A549 (cell line): ENCODE results near the gene CEP112. TPM values are rescaled to one million over a fixed set of nuclear protein-coding genes. Genes with fewer than 3 reads are reported as not detected.

ENCODE experiments used
- ATAC-seq, 2 experiments: fragments of 200-7000 bp in 1 of 2; fragments of >200 bp in 1 of 2; cut with Nextera tagmentation in 1 of 2; cut with Tn5 transposase in 1 of 2; 3 replicates each; pipeline versions ENCODE4 v1.8.0 to v1.9.1; 2018 to 2020; ENCODE audit warnings: mild to moderate bottlenecking in 1 of 2, moderate library complexity in 1 of 2
- CTCF ChIA-PET: fragments of 300-600 bp; sonication (Branson Sonifier 250); formaldehyde crosslinking; extraction: SDS; loops from one replicate; lab custom pipeline; 2021; ENCODE audit warnings: antibody characterized with exemption, inconsistent platforms; lab: Yijun Ruan, JAX
- POLR2A ChIA-PET: fragments of 350-600 bp; formaldehyde crosslinking; extraction: SDS; loops from one replicate; lab custom pipeline; 2021; ENCODE audit warnings: antibody characterized with exemption, inconsistent platforms; lab: Yijun Ruan, JAX
- DNase-seq, 2 experiments: peaks; one replicate each; pipeline versions ENCODE4 v3.0.0 to v3.0.0-alpha.2; 2011 to 2016; ENCODE audit warnings: low read depth in 1 of 2, low spot score in 1 of 2
- FAIRE-seq: peaks from 2 replicates; lab custom pipeline; 2011; peaks lifted over from hg19 to GRCh38; lab: Jason Lieb, UNC
- H3K27ac ChIP-seq, 2 experiments: fragments of >200 bp; sonication (Bioruptor Twin); formaldehyde crosslinking; 3 replicates each; pipeline ENCODE4 v1.5.1; 2016 to 2017
- H3K4me1 ChIP-seq: fragments of >200 bp; sonication (Bioruptor Twin); formaldehyde crosslinking; 3 replicates; pipeline ENCODE4 v1.6.1; 2016
- H3K4me2 ChIP-seq: fragments of >200 bp; sonication (Bioruptor Twin); formaldehyde crosslinking; 3 replicates; pipeline ENCODE4 v1.6.1; 2016
- H3K4me3 ChIP-seq: fragments of >200 bp; sonication (Bioruptor Twin); formaldehyde crosslinking; 3 replicates; pipeline ENCODE4 v1.5.1; 2016
- H3K9me3 ChIP-seq: fragments of >200 bp; sonication (Bioruptor Twin); formaldehyde crosslinking; 3 replicates; pipeline ENCODE4 v1.6.1; 2016
- BCL3 ChIP-seq: fragments of >200 bp; sonication (Bioruptor Twin); formaldehyde crosslinking; IDR thresholded peaks from 3 replicates; pipeline ENCODE4 v1.6.1; 2016
- BHLHE40 ChIP-seq: IDR thresholded peaks from 2 replicates; pipeline ENCODE4 v1.6.1; 2012; ENCODE audit warnings: low read depth, low read length, inconsistent platforms
- CHD4 ChIP-seq: fragments of 200-600 bp; sonication (generic); IDR thresholded peaks from 2 replicates; pipeline ENCODE4 v1.6.1; 2016; ENCODE audit warnings: antibody characterized with exemption, mild to moderate bottlenecking, borderline replicate concordance
- E2F6 ChIP-seq: IDR thresholded peaks from 2 replicates; pipeline ENCODE4 v1.6.1; 2012; ENCODE audit warnings: low read depth, borderline replicate concordance
- EHF ChIP-seq: fragments of 250-450 bp; sonication (Bioruptor Pico); IDR thresholded peaks from 2 replicates; pipeline ENCODE4 v1.5.0; 2020; ENCODE audit warnings: mild to moderate bottlenecking
- EP300 ChIP-seq, 2 experiments: fragments of >200 bp; sonication (Bioruptor Twin); formaldehyde crosslinking; IDR thresholded peaks; 2 replicates in 1 of 2; 3 replicates in 1 of 2; pipeline ENCODE4 v1.6.1; 2016 to 2017
- FOSL2 ChIP-seq, 2 experiments: fragments of 450-650 bp in 1 of 2; fragments of >200 bp in 1 of 2; sonication (Bioruptor Twin) in 1 of 2; formaldehyde crosslinking; IDR thresholded peaks; 2 replicates each; pipeline versions ENCODE4 v1.5.0 to v1.6.1; 2016 to 2020; ENCODE audit warnings: mild to moderate bottlenecking in 1 of 2, moderate library complexity in 1 of 2
- GATA3 ChIP-seq: IDR thresholded peaks from 2 replicates; pipeline ENCODE4 v1.6.1; 2012; ENCODE audit warnings: borderline replicate concordance
- HES2 ChIP-seq: fragments of >200 bp; sonication (Bioruptor Twin); formaldehyde crosslinking; IDR thresholded peaks from 2 replicates; pipeline ENCODE4 v1.6.1; 2016
- HOXB13 ChIP-seq: fragments of 250-450 bp; sonication (Bioruptor Pico); IDR thresholded peaks from 2 replicates; pipeline ENCODE4 v1.5.0; 2020; ENCODE audit warnings: low read depth, mild to moderate bottlenecking, moderate library complexity
- KDM5A ChIP-seq: fragments of 200-600 bp; sonication (generic); IDR thresholded peaks from 2 replicates; pipeline ENCODE4 v1.6.1; 2016; ENCODE audit warnings: antibody characterized with exemption, mild to moderate bottlenecking
- MAZ ChIP-seq: fragments of 150-350 bp; IDR thresholded peaks from 2 replicates; pipeline ENCODE4 v1.6.1; 2014; ENCODE audit warnings: antibody characterized with exemption, low read depth, low read length, borderline replicate concordance
- MYC ChIP-seq: IDR thresholded peaks from 2 replicates; pipeline ENCODE4 v1.6.1; 2012; ENCODE audit warnings: mild to moderate bottlenecking, inconsistent platforms, low read length, improper control_type of control experiment, borderline replicate concordance
- NFE2L2 ChIP-seq: fragments of 150-350 bp; conservative IDR thresholded peaks from 2 replicates; pipeline ENCODE4 v1.6.1; 2014; ENCODE audit warnings: low read length
- NR3C1 ChIP-seq: fragments of >200 bp; sonication (Bioruptor Twin); formaldehyde crosslinking; IDR thresholded peaks from 3 replicates; pipeline ENCODE4 v1.6.1; 2017
- RARB ChIP-seq: fragments of 250-450 bp; sonication (Bioruptor Pico); IDR thresholded peaks from 2 replicates; pipeline ENCODE4 v1.8.0; 2021; ENCODE audit warnings: mild to moderate bottlenecking, moderate library complexity
- REST ChIP-seq: fragments of 200-600 bp; sonication (generic); IDR thresholded peaks from 2 replicates; pipeline ENCODE4 v1.6.1; 2016; ENCODE audit warnings: antibody characterized with exemption, mild to moderate bottlenecking, moderate library complexity
- RFX5 ChIP-seq: fragments of 450-650 bp; IDR thresholded peaks from 2 replicates; pipeline ENCODE4 v1.7.1; 2014; ENCODE audit warnings: antibody characterized with exemption, mild to moderate bottlenecking, moderate library complexity
- SMC3 ChIP-seq: fragments of >200 bp; sonication (Bioruptor Twin); formaldehyde crosslinking; IDR thresholded peaks from 3 replicates; pipeline ENCODE4 v1.6.1; 2018; ENCODE audit warnings: inconsistent platforms
- SREBF2 ChIP-seq: fragments of 450-650 bp; IDR thresholded peaks from 2 replicates; pipeline ENCODE4 v1.6.1; 2014; ENCODE audit warnings: mild to moderate bottlenecking, moderate library complexity
- TFCP2L1 ChIP-seq: fragments of 250-450 bp; sonication (Bioruptor Pico); IDR thresholded peaks from 2 replicates; pipeline ENCODE4 v1.5.0; 2021; ENCODE audit warnings: mild to moderate bottlenecking
- WGBS: methylation state at CpG from one replicate; pipeline ENCODE4 v1.1.6; 2017; ENCODE audit errors: missing lambda C conversion rate; 5-methylcytosine and 5-hydroxymethylcytosine counted together
- polyA plus RNA-seq, 4 experiments: library from polyadenylated mRNA; depleted of rRNA in 3 of 4; stranded (reverse); fragments of >200 nt; fragmentation: RNase III in 1 of 4; extraction: RNeasy Plus Mini Kit Qiagen cat#74134 plus additional on column Dnase treatment in 1 of 4; gene quantifications; 2 replicates in 3 of 4; 3 replicates in 1 of 4; pipeline ENCODE4 v1.2.3, GENCODE V29; 2011 to 2017
- TF ChIP-seq, protein P1 (sequence below): fragments of 450-650 bp; IDR thresholded peaks from 2 replicates; pipeline ENCODE4 v1.6.1; 2014; ENCODE audit warnings: antibody characterized with exemption
- TF ChIP-seq, protein P2 (sequence below): fragments of 150-350 bp; IDR thresholded peaks from 2 replicates; pipeline ENCODE4 v1.6.1; 2014; ENCODE audit warnings: low read depth, mild to moderate bottlenecking, low read length

CEP112 gene
- polyA plus RNA-seq, 2 of the 4 experiments (the other 2 are of a cell fraction) = 9.6 to 15.2 TPM

- no peak for FAIRE-seq
Measured at GRCh38 chr17:66210208-66210574, 18.3 kb upstream of the CEP112 start.

DNA sequence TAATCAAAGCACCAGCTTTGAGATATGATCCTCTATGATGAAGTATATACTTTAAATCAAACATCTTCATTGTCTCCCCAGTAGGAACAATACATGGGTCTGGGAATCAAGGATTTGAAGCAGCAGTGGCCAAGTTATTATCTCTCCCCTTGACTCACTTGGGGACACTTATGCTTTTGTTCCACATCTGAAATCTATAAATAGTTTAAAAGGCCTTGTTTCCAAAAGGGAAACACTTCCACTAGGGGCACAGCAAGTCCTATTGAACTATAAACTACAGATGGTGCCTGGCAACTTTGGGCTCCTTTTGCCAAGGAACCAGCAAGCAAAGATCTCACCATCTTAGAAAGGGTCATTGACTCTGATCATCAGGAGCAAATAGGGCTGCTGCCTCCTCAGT, 16.0 kb upstream of the CEP112 start:
- POLR2A ChIA-PET = no interaction called here
- H3K4me2 ChIP-seq = no peak overlapping the region
- no peak for ATAC-seq
- H3K27ac ChIP-seq = no peak overlapping the region
- TF ChIP-seq TFCP2L1 (CRISPR knock-in tag) (no peak), GATA3 (no peak), EP300 (IDR thresholded peaks at IDR 0.05) (no peak), EHF (CRISPR knock-in tag) (no peak), RARB (no peak), MAZ (no peak), REST (no peak), HES2 (no peak), E2F6 (no peak), KDM5A (no peak)
- TF ChIP-seq, protein P1, sequence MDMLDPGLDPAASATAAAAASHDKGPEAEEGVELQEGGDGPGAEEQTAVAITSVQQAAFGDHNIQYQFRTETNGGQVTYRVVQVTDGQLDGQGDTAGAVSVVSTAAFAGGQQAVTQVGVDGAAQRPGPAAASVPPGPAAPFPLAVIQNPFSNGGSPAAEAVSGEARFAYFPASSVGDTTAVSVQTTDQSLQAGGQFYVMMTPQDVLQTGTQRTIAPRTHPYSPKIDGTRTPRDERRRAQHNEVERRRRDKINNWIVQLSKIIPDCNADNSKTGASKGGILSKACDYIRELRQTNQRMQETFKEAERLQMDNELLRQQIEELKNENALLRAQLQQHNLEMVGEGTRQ = no peak
- H3K9me3 ChIP-seq = no peaks in the 10 kb centered on the region
- H3K4me1 ChIP-seq = no peaks in the 10 kb centered on the region
- DNase-seq = no peak
- H3K4me3 ChIP-seq = no peak overlapping the region
- CTCF ChIA-PET = interaction anchor here (0.6 to 1.2 kb wide), 2 partner anchors 8 to 359 kb away, joined by 3 to 4 read pairs; no protein-coding TSS in a partner anchor
- FAIRE-seq = no peak

More at GRCh38 chr17:66210208-66210574, 18.3 kb upstream of the CEP112 start:
- DNase-seq = no peak
- POLR2A ChIA-PET = no interaction called here
- Histone ChIP-seq H3K4me1 (no peaks in the 10 kb centered on the region), H3K9me3 (no peaks in the 10 kb centered on the region), H3K4me3 (no peak overlapping the region), H3K27ac (no peak overlapping the region), H3K4me2 (no peak overlapping the region)
- CTCF ChIA-PET = interaction anchor here (0.6 to 6.1 kb wide), 6 partner anchors 9 to 358 kb away, joined by 3 to 59 read pairs (median 4); no protein-coding TSS in a partner anchor
- TF ChIP-seq, protein P2, sequence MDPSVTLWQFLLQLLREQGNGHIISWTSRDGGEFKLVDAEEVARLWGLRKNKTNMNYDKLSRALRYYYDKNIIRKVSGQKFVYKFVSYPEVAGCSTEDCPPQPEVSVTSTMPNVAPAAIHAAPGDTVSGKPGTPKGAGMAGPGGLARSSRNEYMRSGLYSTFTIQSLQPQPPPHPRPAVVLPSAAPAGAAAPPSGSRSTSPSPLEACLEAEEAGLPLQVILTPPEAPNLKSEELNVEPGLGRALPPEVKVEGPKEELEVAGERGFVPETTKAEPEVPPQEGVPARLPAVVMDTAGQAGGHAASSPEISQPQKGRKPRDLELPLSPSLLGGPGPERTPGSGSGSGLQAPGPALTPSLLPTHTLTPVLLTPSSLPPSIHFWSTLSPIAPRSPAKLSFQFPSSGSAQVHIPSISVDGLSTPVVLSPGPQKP = no peak
- TF ChIP-seq SREBF2 (no peak), BHLHE40 (no peak), CHD4 (no peak), MYC (no peak), NR3C1 (no peak), SMC3 (no peak), HOXB13 (CRISPR knock-in tag) (no peak), RFX5 (no peak), FOSL2 (IDR thresholded peaks at IDR 0.05) (no peak), FOSL2 (CRISPR knock-in tag; IDR thresholded peaks at IDR 0.05) (no peak), NFE2L2 (no peak), BCL3 (no peak)
- ATAC-seq = no peak
- WGBS = 83% methylated on average over 2 of the region's 2 CpGs
